ENCODE measurements around the gene MPC1.

DNA sequence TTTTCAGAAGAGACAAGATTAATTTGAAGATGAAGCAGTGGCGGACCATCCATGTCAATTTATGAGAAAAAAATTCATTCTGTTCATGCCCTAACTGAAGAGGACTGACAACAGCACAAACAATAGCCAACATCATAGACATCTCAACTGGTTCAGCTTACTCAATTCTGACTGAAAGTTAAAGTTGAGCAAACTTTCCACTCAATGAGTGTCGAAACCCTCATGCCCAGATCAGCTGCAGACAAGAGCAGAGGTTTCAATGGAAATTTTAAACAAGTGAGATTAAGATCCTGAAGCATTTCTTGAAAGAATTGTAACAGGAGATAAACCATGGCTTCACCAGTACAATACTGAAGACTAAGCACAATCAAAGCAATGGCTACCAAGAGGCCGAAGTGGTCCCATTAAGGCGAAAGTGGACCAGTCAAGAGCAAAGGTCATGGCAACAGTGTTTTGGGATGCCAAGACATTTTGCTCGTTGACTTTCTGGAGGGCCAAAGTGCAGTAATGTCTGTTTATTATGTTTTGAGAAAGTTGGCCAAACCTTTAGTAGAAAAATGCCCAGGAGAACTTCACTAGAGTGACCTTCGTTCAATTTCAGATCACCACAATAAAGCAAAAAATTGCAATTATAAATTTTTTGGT, 34.3 kb downstream of the MPC1 start:
- no peak for TF ChIP-seq POLR2AphosphoS5 (IDR thresholded peaks at IDR 0.05)
- TF ChIP-seq CTCF (IDR thresholded peaks at IDR 0.05; ENCODE audit: poor library complexity, severe bottlenecking) = no peak
- no peak for TF ChIP-seq SMC3 (conservative IDR thresholded peaks at IDR 0.05; ENCODE audit: poor library complexity)
- TF ChIP-seq EZH2 (IDR thresholded peaks at IDR 0.05; ENCODE audit: borderline replicate concordance, insufficient read depth, low read length, poor library complexity, severe bottlenecking) = no peak
- TF ChIP-seq RAD21 (conservative IDR thresholded peaks at IDR 0.05) = no peak
